ENCODE measurements around the gene WIPF2.

Gene WIPF2

GRCh38 chr17:40260528-40260927 is 41.4 kb downstream of the WIPF2 start:
- H3K27ac Mint-ChIP-seq, result no peak overlapping the region
- ATAC-seq (no peak), DNase-seq (no peak)
- H3K9me3 Mint-ChIP-seq, result no peaks in the 10 kb centered on the region
- no peak overlapping the region for H3K4me3 Mint-ChIP-seq
- peaks cover 11% of the 10 kb centered on the region for H3K4me1 Mint-ChIP-seq
- H3K27me3 Mint-ChIP-seq, result no peaks in the 10 kb centered on the region

- H3K9me3 Mint-ChIP-seq, result no peaks in the 10 kb centered on the region
- peaks cover 11% of the 10 kb centered on the region for H3K4me1 Mint-ChIP-seq
- H3K4me3 Mint-ChIP-seq, result no peak overlapping the region
- no peak overlapping the region for H3K27ac Mint-ChIP-seq
- DNase-seq (no peak), ATAC-seq (no peak)
- no peaks in the 10 kb centered on the region for H3K27me3 Mint-ChIP-seq
These were observed 45.5 kb downstream of the WIPF2 start for GRCh38 chr17:40264458-40265185.

- Mint-ChIP-seq H3K27ac (no peak overlapping the region), H3K27me3 (no peaks in the 10 kb centered on the region), H3K9me3 (no peaks in the 10 kb centered on the region), H3K4me1 (peaks cover 11% of the 10 kb centered on the region), H3K4me3 (no peak overlapping the region)
- DNase-seq (no peak), ATAC-seq (no peak)
These were observed 46.2 kb downstream of the WIPF2 start for GRCh38 chr17:40265337-40265736.

- Mint-ChIP-seq H3K9me3 (no peaks in the 10 kb centered on the region), H3K27ac (no peak overlapping the region)
- ATAC-seq, result no peak
These were observed 47.8 kb downstream of the WIPF2 start for GRCh38 chr17:40266882-40267281.

GRCh38 chr17:40268141-40268712 is 49.1 kb downstream of the WIPF2 start:
- Mint-ChIP-seq H3K9me3 (no peaks in the 10 kb centered on the region), H3K27ac (no peak overlapping the region), H3K4me3 (no peak overlapping the region), H3K27me3 (no peaks in the 10 kb centered on the region), H3K4me1 (no peaks in the 10 kb centered on the region)
- ATAC-seq, result no peak
- no peak for DNase-seq

More at GRCh38 chr17:40266882-40267281, 47.8 kb downstream of the WIPF2 start:
- Mint-ChIP-seq H3K27me3 (no peaks in the 10 kb centered on the region), H3K4me3 (no peak overlapping the region), H3K4me1 (peaks cover 11% of the 10 kb centered on the region)
- no peak for DNase-seq

GRCh38 chr17:40278414-40278813 is 59.3 kb downstream of the WIPF2 start:
- H3K4me1 Mint-ChIP-seq, result peaks cover 30% of the 10 kb centered on the region
- H3K4me3 Mint-ChIP-seq, result no peak overlapping the region
- H3K9me3 Mint-ChIP-seq, result no peaks in the 10 kb centered on the region
- peak overlapping the region; percentile 8 to 82 for H3K27ac Mint-ChIP-seq
- ATAC-seq (no peak), DNase-seq (no peak)
- no peaks in the 10 kb centered on the region for H3K27me3 Mint-ChIP-seq

GRCh38 chr17:40279402-40279801 is 60.3 kb downstream of the WIPF2 start:
- no peaks in the 10 kb centered on the region for H3K9me3 Mint-ChIP-seq

GRCh38 chr17:40281663-40282062 is 62.6 kb downstream of the WIPF2 start:
- H3K27ac Mint-ChIP-seq, result peak overlapping the region in 1 of 2 donors; percentile 59
- H3K4me1 Mint-ChIP-seq, result peaks cover 51% of the 10 kb centered on the region
- ATAC-seq, result no peak
- H3K27me3 Mint-ChIP-seq, result no peaks in the 10 kb centered on the region
- no peak for DNase-seq
- H3K4me3 Mint-ChIP-seq, result no peak overlapping the region
- no peaks in the 10 kb centered on the region for H3K9me3 Mint-ChIP-seq

More at GRCh38 chr17:40279402-40279801, 60.3 kb downstream of the WIPF2 start:
- ATAC-seq (no peak), DNase-seq (no peak)
- Mint-ChIP-seq H3K4me3 (no peak overlapping the region), H3K4me1 (peaks cover 40% of the 10 kb centered on the region), H3K27me3 (no peaks in the 10 kb centered on the region), H3K27ac (no peak overlapping the region)

GRCh38 chr17:40283662-40284061 is 64.6 kb downstream of the WIPF2 start:
- peak; percentile 44 for DNase-seq
- Mint-ChIP-seq H3K27me3 (no peaks in the 10 kb centered on the region), H3K4me1 (peaks cover 46% of the 10 kb centered on the region), H3K27ac (peak overlapping the region; percentile 95 to 98), H3K9me3 (no peaks in the 10 kb centered on the region), H3K4me3 (peak overlapping the region; percentile 70 to 74)
- ATAC-seq, result peak; percentile 72

- DNase-seq (no peak), ATAC-seq (no peak)
- no peaks in the 10 kb centered on the region for H3K27me3 Mint-ChIP-seq
- H3K9me3 Mint-ChIP-seq, result no peaks in the 10 kb centered on the region
- H3K4me1 Mint-ChIP-seq, result peaks cover 50% of the 10 kb centered on the region
- peak overlapping the region; percentile 70 to 74 for H3K4me3 Mint-ChIP-seq
- H3K27ac Mint-ChIP-seq, result peak overlapping the region; percentile 95 to 98
These were observed 65.1 kb downstream of the WIPF2 start for GRCh38 chr17:40284085-40284713.

GRCh38 chr17:40286473-40286872 is 67.4 kb downstream of the WIPF2 start:
- no peak for ATAC-seq
- peaks cover 67% of the 10 kb centered on the region for H3K4me1 Mint-ChIP-seq

GRCh38 chr17:40287159-40287493 is 68.0 kb downstream of the WIPF2 start:
- Mint-ChIP-seq H3K9me3 (no peaks in the 10 kb centered on the region), H3K27me3 (no peaks in the 10 kb centered on the region), H3K4me3 (peak overlapping the region; percentile 94 to 98), H3K27ac (peak overlapping the region; percentile 91 to 99), H3K4me1 (peaks cover 60% of the 10 kb centered on the region)
- no peak for ATAC-seq
- no peak for DNase-seq

More at GRCh38 chr17:40286473-40286872, 67.4 kb downstream of the WIPF2 start:
- Mint-ChIP-seq H3K9me3 (no peaks in the 10 kb centered on the region), H3K27ac (no peak overlapping the region), H3K27me3 (no peaks in the 10 kb centered on the region), H3K4me3 (no peak overlapping the region)
- DNase-seq, result no peak

- DNase-seq, result peak; percentile 97 to 99
- ATAC-seq, result peak; percentile 92
- Mint-ChIP-seq H3K27me3 (no peaks in the 10 kb centered on the region), H3K4me3 (peak within 1 kb of the TSS; percentile 94 to 98), H3K9me3 (no peaks in the 10 kb centered on the region), H3K27ac (peak within 1 kb of the TSS; percentile 99 to 100), H3K4me1 (peaks cover 54% of the 10 kb centered on the region)
These were observed 68.6 kb downstream of the WIPF2 start, which contains the start of gene CDC6 for GRCh38 chr17:40287494-40288369. TSS of gene CDC6 (plus strand) at chr17:40287879. CDS start at chr17:40289421, 1,542 bp downstream.

- no peaks in the 10 kb centered on the region for H3K9me3 Mint-ChIP-seq
- H3K4me1 Mint-ChIP-seq, result peaks cover 41% of the 10 kb centered on the region
- H3K4me3 Mint-ChIP-seq, result peak overlapping the region in 1 of 2 donors; percentile 22
- no peaks in the 10 kb centered on the region for H3K27me3 Mint-ChIP-seq
- peak in 1 of 2 donors; percentile 35 for DNase-seq
- no peak for ATAC-seq
- H3K27ac Mint-ChIP-seq, result peak overlapping the region in 1 of 2 donors; percentile 81
These were observed 71.7 kb downstream of the WIPF2 start for GRCh38 chr17:40290629-40291280.

GRCh38 chr17:40291281-40291664 is 72.2 kb downstream of the WIPF2 start:
- no peaks in the 10 kb centered on the region for H3K27me3 Mint-ChIP-seq
- H3K4me3 Mint-ChIP-seq, result no peak overlapping the region
- ATAC-seq, result no peak
- H3K4me1 Mint-ChIP-seq, result peaks cover 40% of the 10 kb centered on the region
- DNase-seq, result no peak
- H3K9me3 Mint-ChIP-seq, result no peaks in the 10 kb centered on the region
- H3K27ac Mint-ChIP-seq, result peak overlapping the region in 1 of 2 donors; percentile 81

All from stimulated activated naive CD8-positive, alpha-beta T cell treated with anti-CD3 and anti-CD28 coated beads, Interleukin-15, amount 100 ng/mL, for 72 hours (primary cell).